OCI-M1 (cell line): ENCODE data around the gene TMEM204.
A peak's percentile ranks its signal among the peaks of the same experiment; 100 is the strongest.

ENCODE experiments used
- DNase-seq: peaks from one replicate; lab custom pipeline; 2025; lab: John Stamatoyannopoulos, UW

The TMEM204 gene

GRCh38 chr16:1557576-1557975 lies 24.1 kb downstream of the TMEM204 start:
- DNase-seq: no peak

- DNase-seq: no peak
Observed at GRCh38 chr16:1559446-1559975, 26.0 kb downstream of the TMEM204 start.

DNA sequence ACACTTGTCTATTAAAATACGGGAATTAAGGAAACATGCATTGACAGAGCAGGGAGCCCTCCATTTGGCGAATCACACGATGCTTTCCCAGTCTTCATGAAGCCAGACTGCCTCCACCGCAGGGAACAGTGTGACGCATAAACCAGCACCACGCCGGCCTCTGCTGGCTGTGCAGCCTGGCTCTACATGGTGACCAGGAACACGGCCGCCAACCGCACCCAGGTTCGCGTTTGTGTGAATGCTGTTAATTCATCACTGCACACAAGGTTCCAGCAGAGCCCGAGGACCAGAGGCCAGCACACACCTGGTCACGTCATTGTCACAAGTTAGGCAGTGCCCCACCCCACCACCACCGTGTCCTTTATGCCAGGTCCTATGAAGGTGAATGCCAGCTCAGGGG lies 26.7 kb downstream of the TMEM204 start:
- DNase-seq: no peak

DNA sequence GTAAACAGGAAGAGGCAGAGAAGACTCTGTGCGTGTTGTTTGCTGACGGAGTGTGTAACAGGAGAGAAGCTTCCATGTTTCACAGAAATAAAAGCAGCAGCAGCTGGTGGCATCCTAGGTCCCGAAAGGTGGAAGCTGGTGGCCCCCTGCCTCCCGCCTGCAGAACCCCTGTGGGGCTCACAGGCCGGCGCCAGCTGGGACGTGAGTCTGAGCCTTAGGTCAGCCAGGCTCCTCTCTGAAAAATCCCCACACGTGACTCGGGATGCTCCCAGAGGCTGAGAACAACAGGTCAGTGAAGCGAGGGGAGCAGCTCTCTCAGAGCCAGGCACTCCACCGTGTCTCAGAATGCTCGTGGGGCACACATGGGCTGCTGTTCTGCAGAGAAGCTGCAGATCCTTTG lies 27.4 kb downstream of the TMEM204 start:
- DNase-seq: no peak

DNA sequence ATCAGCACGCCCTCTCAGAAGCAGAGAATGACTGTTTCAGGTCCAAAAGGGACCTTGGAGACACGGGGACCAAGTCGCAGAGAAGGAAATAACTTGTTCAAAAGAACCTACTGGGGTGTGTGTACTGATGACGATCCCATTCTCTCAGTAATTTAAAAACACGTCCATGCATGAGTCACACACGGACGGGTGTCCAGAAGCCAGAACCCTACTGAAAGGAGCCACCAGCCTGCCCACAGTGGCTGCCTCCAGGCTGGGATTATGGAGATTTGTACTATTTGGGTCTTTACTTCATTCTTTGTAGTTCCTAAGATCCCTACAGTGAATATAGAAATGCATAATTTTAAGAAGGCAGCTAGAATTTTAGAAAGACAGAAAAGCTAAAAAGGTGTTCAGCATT lies 27.8 kb downstream of the TMEM204 start:
- DNase-seq: no peak

GRCh38 chr16:1561836-1562235 lies 28.4 kb downstream of the TMEM204 start:
- no peak for DNase-seq

- no peak for DNase-seq
Observed at GRCh38 chr16:1563786-1564185, 30.3 kb downstream of the TMEM204 start.

DNA sequence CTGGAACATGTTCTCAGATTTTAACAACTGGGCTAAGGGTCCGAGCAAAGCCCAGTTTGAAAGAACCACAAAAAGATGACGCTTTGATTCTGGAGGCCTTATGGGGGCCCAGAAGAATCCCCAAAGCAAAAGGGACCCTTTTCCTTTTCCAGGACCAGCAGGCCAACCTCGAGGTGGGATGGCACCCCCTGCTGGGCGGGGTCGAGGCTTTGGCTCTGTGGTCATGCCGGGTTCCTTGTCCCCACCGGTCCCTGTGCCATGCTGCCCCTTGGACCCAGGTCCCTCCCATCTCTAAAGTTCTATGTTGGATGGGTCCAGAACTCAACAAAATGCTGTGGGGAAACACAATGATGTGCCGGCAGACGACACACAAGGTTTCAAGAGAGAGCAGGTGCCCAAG lies 30.9 kb downstream of the TMEM204 start:
- peak; percentile 9 for DNase-seq

DNA sequence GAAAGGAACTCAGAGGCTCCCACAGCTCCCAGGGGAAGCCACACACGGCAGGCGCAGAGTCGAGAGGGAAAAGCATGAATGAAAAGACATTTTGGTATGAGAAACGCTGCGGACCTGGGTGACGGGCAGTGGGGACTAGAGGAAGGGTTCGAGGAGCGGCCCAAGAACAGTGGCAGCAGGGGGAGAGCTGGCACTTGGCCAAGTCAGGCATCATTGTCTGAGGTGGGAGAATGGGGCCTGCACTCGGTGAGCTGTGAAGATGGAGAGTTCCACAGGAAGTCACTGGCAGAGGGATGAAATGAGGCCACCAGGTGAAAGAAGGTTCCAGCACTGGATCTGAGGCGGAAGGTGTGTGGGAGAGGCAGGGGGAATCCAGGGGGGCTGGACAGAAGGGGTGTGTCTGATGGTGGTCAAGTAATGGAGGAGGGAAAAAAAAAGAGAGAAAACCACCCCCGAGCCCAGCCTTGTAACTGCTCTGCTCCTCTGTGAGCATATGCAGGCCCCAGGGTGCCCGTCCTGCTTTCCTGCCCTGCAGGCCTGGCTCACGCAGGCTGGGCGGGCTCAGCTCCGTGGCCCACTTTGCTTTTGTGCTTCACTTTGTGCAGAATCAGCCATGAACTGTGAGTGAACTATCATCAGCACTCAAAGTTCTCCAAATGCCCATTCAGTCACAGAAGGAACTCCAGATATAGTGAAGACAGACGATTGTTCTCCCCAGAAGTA lies 31.8 kb downstream of the TMEM204 start:
- DNase-seq: no peak

DNA sequence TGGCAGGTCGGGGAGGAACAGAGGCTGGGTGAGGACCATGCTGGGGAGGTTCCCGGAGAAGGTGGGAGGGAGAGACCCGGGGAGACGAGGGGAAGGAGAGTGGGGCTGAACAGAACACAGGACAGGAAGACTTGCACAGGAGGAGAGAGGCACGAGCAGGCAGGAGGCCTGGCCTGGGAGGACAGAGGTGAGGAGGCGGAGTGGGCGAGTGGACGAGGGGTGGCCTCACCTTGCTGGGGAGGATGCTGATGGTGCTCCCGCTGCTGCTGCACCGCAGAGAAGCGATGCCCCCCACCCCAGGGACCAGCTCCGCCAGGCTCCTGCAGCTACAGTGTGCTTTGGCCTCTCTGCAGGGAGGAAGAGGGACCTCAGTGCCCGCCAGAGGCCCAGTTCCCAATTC lies 34.5 kb downstream of the TMEM204 start:
- DNase-seq: no peak

DNA sequence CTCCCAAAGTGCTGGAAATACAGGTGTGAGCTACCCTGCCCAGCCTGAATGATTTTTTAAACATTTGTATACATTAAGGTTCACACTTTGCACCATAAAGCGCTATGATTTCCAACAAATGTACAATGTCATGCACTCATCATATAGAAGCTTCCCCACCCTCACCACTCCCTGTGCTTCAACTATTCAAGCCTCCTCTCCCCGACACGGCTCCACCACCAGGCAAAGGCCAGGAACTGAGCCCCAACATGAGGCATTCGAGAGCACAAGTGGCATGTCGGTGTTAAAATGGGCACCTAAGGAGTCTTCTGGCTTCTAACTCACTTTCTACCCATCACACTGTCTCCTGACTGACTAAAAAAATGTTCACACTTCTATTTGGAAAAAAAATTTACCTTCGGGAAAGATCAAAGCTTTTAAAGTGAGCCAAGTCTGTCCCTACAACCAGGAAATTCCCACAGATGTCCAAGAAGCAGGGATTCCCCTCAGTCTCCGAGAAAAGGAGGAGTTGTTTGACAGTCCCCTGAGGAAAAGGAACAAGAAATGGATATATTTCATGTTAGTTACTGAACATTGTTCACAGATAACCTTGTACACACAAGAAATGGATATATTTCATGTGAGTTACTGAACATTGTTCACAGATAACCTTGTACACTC lies 37.7 kb downstream of the TMEM204 start:
- DNase-seq: no peak

GRCh38 chr16:1572673-1573072 lies 39.2 kb downstream of the TMEM204 start:
- DNase-seq: no peak

GRCh38 chr16:1573301-1573700 lies 39.8 kb downstream of the TMEM204 start:
- DNase-seq: no peak

GRCh38 chr16:1575578-1575977 lies 42.1 kb downstream of the TMEM204 start:
- DNase-seq: no peak

DNA sequence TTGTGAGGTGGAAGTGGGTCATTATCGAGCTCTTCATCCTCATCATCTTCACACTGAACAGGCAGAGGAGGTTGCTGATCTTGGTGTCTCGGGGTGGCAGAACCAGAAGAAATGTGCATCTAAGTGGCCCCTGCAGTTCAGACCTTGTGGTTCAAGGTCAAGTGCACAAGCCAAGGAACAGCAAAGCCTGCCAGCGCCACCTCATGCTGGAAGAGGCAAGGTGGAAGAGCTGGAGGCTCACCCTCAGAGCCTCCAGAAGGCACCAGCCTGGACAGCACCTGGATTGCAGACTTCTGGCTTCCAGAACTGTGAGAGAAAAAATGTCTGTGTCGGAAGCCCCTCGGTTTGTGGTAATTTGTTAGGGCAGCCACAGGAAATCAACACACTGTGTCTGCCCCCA lies 45.7 kb downstream of the TMEM204 start:
- no peak for DNase-seq

GRCh38 chr16:1580256-1580655 lies 46.8 kb downstream of the TMEM204 start:
- DNase-seq: no peak

DNA sequence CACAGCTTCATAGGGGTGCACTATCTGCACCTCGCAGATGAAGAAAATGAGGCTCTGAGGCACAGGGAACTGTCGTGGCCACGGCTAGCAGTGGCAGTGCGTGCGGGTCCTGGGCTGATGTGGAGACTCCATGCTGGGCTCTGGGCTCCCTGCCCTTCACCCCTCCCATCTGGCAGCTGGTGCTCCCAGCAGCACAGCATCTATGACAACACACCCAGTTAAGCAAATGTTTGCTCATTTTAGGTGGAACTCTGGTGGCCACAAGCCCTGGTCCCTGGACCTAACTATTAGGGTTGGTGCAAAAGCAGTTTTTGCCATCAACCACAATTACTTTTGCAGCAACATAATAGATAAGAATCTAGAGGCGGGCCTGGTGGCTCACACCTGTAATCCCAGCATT lies 47.5 kb downstream of the TMEM204 start:
- DNase-seq: no peak

GRCh38 chr16:1581804-1582203 lies 48.3 kb downstream of the TMEM204 start:
- no peak for DNase-seq

GRCh38 chr16:1583180-1583579 lies 49.7 kb downstream of the TMEM204 start:
- no peak for DNase-seq

GRCh38 chr16:1584926-1585484 lies 51.5 kb downstream of the TMEM204 start:
- DNase-seq: no peak

GRCh38 chr16:1590366-1590765 lies 56.9 kb downstream of the TMEM204 start:
- DNase-seq: no peak

DNA sequence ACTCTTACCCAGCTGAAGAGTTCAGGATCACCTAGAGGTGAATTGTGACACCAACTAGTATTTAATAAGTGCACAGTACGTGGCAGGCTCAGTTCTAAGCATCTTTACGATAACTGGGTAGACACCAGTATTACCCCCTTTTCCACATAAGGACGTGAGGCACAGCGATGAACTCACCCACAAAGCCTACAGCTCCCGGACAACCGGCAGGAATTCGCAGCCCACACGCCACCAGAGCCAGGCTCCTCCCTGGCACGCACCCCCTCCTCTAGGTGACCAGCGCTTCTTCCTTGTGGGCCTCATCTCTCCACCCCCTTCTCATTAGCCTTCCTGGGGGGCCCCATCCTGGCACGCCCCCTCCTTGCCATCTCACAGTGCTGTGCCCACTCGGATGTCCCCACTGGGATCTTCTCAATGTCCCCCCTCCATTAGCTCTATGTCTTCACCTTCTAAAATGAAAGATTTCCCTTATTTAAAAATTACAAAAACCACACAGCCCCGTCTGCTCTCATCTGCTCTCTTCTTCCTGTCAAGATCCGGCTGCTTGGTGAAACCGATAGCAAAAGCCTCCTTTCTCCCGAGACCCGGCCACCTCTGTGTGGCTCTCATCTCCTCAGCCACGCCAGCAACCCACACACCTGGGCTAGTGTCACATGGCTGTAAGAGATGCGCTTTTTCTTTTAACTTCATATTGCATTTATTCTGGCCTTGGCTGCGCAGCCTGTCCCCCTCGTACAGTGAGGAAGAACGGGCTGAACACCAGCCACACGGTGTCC lies 57.7 kb downstream of the TMEM204 start:
- DNase-seq: no peak

GRCh38 chr16:1592446-1592845 lies 59.0 kb downstream of the TMEM204 start:
- DNase-seq: no peak
